IPS-18c (cell line): ENCODE data around the gene MYH7.
"Not testable (repeated sequence)": the region's sequence is repeated elsewhere in the genome, so short reads cannot be mapped to it uniquely, and the experiment has no call there.

Experiments used
- H3K4me3 ChIP-seq: 2 replicates; pipeline ENCODE4 v1.7.0; 2013; ENCODE audit warnings: low read depth, mild to moderate bottlenecking, low read length, moderate library complexity; ENCODE audit not compliant: insufficient read depth
- H3K9me3 ChIP-seq: one replicate; pipeline ENCODE4 v1.6.1; 2013; ENCODE audit warnings: mild to moderate bottlenecking, low read length, moderate library complexity; ENCODE audit not compliant: control insufficient read depth, insufficient read depth

MYH7 gene

DNA sequence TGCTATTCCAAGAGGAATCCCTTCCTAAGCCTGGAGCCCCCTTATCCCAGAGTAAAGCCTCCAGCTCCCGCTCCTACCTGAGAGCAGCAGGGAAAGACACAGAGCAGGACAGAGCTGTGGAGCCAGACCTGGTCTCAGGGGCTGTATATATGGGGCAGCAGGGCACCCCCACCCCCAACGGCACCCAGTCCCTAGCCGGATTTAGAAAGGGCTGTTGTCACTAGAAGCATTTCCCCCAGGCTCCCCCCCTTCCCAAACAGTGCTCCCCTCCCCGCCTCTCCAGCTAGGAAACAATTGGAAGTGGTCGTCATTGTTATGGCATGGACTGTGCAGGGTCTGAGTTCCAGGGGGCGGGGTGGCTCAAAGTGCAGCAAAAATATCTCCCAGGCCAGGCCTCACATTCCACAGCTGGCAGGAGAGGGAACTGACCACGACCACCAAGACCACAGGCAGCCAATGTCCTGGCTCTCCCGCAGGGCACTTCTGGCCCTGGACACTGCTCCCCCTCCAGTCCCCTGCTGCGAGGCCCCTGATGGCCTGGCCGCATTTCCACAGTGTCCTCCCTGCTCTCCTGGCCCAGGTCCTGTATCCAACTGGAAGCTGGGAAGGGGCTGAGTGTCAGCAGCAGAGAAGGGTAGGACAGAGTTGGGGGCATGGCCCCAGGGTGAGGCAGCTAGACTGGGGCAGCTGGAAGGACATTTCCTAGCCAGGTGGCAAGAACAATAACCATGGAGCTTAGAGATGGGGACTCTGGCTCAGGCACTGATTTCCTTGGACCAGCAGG is at the start of gene MYH7:
Gene MYH7 (minus strand): TSS at position 118 of the 784 bp plus-strand sequence. CDS start 1,928 bp downstream, outside the sequence.
- H3K9me3 ChIP-seq: no peaks in the 10 kb centered on the region
- no peak within 1 kb of the TSS for H3K4me3 ChIP-seq

DNA sequence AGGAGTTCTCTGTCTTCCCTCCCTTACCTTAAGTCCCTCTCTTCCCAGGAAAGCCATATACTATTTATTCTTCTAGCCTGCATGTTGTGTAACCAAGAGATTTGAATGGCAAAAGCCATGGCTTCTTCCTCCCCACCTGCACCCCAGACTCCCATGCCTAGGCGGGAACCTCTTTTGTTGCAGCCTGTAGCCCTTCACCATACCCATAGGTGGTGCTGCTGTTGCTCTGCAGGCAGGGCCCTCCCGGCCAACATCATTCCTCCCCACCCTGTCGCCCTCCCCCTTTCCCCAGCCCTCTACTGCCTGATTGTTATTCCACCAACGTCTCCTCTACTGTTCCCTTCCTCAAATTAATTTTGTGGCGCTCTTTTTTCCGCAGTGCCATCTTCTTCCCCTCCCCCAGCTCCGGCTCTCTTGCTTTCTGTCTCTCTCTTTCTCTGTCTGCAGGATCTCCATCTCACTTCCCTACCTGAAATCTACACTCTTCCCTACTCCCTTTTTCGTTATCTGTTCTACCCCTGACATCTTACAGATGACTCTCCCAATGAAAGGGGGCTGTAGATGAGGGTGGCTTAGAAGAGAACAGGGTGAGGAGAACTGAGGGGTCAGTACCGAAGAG is 47.9 kb upstream of the MYH7 start:
- H3K9me3 ChIP-seq: no peaks in the 10 kb centered on the region
- H3K4me3 ChIP-seq: no peak overlapping the region

GRCh38 chr14:23482823-23483148 is 47.3 kb upstream of the MYH7 start:
- no peaks in the 10 kb centered on the region for H3K9me3 ChIP-seq

DNA sequence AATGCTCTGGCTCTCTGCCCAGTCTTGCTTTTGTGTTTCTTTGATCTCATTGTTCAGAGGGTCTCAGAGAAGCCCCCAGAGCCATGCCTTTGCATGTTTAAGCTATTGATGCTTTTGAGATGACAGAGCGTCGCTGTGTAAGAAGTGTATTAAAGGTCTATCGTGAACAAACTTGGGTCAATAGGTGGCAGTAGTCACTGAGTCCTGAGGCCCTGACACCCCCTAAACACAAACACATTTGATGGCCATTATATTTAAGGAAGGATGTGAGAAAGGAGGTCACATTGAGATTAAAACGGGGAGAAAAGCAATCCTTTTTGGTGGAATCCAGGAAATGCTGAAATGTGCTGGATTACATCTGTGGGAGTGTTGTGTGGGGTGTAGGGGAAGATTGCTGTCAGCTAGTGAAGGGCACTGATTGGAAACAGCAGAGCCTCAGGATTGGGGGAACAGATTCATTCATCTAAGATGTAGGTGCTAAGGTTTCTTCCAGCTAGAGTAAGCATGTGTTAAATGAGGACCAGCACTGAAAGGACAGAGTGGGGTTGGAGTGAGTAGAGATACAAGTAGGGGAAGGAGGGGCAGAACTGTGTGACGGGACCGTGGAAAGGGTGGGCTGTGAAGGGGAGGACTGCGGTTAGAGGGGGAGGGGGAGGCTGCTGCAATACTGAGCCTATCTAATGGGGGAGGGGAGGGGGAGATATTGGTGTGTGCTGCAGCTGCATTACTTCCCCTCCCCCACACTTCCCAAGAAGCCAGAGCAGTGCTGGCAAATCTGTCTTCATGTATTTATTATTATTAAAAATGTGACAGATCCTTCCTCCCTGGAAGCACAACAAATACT is 46.7 kb upstream of the MYH7 start:
- H3K4me3 ChIP-seq: no peak overlapping the region

More at GRCh38 chr14:23482823-23483148, 47.3 kb upstream of the MYH7 start:
- no peak overlapping the region for H3K4me3 ChIP-seq

GRCh38 chr14:23481362-23481970 is 46.0 kb upstream of the MYH7 start:
- H3K9me3 ChIP-seq: no peaks in the 10 kb centered on the region
- no peak overlapping the region for H3K4me3 ChIP-seq

More for the DNA sequence above, 46.7 kb upstream of the MYH7 start:
- no peaks in the 10 kb centered on the region for H3K9me3 ChIP-seq

- H3K4me3 ChIP-seq: no peak overlapping the region
- H3K9me3 ChIP-seq: no peaks in the 10 kb centered on the region
Observed at GRCh38 chr14:23478109-23478759, 42.8 kb upstream of the MYH7 start.

GRCh38 chr14:23470947-23471346 is 35.5 kb upstream of the MYH7 start:
- H3K4me3 ChIP-seq: no peak overlapping the region
- no peaks in the 10 kb centered on the region for H3K9me3 ChIP-seq

- Histone ChIP-seq H3K9me3 (no peaks in the 10 kb centered on the region), H3K4me3 (peak overlapping the region; percentile 98)
Observed at GRCh38 chr14:23469906-23470403, 34.5 kb upstream of the MYH7 start.

DNA sequence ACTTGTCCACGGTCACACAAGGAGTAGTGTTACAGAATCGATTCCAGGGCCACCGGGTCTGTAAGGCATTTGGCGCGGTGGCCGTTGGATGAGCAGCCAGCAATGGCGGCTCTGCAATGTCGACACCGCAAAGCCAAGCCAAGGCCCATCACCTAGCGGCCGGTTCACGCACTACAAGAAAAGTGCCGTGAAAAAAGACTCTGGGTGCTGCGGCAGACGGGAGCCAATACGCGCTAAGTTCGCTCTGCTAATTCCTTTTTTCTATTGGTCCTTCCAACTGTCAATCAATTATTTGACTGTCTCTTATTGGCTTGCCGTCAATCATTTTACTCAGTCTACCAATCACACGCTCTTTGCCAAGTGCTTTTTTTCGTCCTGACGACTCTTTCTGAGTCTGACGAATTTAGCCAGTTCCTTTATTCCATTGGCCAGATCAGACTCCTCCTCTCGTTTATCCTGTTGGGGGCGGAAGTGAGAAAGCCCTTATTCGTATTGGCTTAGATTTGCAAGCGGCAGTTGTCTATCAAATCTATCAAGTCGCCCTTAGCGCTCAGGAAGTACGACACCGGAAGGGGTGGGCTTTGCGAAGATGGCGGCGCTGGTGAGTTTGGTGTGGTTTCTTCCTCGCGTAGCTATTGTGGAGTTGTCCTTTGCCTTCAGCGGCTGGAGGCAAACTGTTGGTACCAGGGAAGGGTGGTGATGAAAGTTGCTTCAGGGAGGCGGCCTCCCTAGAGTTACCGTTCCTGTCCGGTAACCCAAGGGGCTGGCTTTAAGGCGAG is 33.9 kb upstream of the MYH7 start, which contains the start of gene NGDN:
Gene NGDN (plus strand): TSS at position 577 of the 779 bp plus-strand sequence. CDS start 13 bp downstream, at position 590.
- Histone ChIP-seq H3K4me3 (peak within 1 kb of the TSS; percentile 98), H3K9me3 (no peaks in the 10 kb centered on the region)

- H3K4me3 ChIP-seq: peak overlapping the region; percentile 37; the same call in 1 of the 2 replicates
Observed at GRCh38 chr14:23468704-23469126, 33.3 kb upstream of the MYH7 start.

DNA sequence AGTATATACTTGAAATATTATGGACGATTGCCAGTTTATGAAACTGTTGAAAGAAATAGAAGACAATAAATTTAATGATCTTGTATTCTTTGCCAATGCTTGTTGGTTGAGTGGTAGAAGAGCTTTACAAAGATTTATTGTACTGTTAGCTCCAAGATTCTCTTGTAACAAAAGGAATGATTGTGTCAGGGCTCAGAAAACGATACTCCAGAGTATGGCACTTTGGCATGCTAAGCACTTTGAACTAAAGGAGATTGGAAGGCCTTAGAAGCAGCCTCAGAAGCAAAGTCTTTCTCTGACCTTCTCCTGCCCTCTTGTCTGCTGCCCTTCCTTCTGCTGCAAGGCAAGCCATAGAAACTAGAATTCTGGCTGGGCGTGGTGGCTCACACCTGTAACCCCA is 29.8 kb upstream of the MYH7 start:
- Histone ChIP-seq H3K4me3 (no peak overlapping the region), H3K9me3 (no peaks in the 10 kb centered on the region)

More at GRCh38 chr14:23468704-23469126, 33.3 kb upstream of the MYH7 start:
- no peaks in the 10 kb centered on the region for H3K9me3 ChIP-seq

DNA sequence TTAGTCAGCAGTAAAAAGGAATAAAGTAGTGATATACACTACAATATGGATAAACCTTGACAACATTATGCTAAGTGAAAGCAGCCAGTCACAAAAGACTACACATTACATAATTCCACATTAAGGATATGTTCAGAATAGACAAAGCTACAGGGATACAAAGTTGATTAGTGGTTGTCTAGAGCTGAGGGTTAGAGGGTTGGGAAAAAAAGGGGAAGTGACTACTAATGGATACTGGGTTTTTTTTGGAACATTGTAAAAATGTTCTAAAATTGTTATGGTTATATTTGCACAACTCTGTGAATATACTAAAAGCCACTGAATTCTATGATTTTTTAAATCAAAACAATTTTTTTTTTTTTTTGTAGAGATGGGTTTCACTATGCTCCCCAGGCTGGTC is 29.2 kb upstream of the MYH7 start:
- Histone ChIP-seq H3K9me3 (no peaks in the 10 kb centered on the region), H3K4me3 (no peak overlapping the region)

- no peaks in the 10 kb centered on the region for H3K9me3 ChIP-seq
- no peak overlapping the region for H3K4me3 ChIP-seq
Observed at GRCh38 chr14:23460960-23461359, 25.5 kb upstream of the MYH7 start.

DNA sequence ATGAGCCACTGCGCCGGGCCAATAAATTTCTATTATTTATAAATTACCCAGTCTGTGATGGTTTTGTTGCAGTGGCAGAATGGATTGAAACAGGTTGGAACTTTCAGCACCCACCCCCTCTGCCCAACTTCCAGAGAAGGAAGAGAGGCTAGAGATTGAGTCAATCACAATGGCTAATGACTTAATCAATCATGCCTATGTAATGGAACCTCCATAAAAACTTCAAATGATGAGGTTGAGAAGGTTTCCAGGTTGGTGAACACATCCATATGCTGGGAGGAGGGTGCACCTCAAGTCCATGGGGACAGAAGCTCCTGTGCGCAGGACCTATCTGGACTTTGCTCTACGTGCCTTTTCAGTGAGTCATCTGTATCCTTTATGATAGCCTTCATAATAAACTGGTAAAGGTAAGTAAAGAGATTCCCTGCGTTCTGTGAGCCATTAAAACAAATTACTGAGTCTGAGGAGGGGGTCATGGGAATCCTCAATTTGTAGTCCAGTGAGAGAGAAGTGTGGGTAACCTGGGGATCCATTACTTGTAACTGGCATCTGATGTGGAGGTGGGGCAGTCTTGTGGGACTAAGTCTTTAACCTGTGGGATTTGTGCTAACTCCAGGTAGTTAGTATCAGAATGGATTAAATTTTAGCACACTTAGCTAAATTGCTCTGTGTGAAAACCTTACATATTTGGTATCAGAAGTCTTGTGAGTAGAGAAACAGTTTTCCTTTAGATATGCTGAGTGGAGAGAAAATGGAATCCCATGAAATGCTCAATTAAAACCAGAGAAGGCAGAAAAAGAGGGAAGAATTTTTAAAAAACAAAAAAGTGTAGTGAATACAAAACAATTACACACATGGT is 22.4 kb upstream of the MYH7 start:
- H3K4me3 ChIP-seq: no peak overlapping the region
- H3K9me3 ChIP-seq: no peaks in the 10 kb centered on the region

DNA sequence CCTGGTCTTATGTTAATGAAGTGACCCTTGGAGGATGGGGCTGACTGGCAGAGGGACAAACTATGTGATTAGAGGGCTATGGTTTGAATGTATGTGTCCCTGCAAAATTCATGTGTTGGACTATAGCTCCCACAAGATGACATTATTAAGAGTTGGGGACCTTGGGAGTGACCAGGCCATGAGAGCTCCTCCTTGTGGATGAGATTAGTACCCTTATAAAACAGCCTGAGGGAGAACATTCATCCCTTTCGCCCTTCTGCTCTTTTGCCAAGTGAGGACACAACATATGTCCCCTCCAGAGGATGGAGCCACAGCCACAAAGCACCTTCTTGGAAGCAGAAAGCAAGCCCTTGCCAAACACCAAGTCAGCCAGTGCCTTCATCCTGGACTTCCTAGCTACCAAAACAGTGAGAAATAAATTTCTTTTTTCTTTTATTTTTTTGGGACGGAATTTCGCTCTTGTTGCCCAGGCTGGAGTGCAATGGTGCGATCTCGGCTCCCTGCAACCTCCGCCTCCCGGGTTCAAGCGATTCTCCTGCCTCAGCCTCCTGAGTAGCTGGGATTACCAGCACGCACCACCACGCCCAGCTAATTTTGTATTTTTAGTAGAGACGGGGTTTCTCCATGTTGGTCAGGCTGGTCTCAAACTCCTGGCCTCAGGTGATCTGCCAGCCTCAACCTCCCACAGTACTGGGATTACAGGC is 21.6 kb upstream of the MYH7 start:
- H3K4me3 ChIP-seq, H3K9me3 ChIP-seq: not testable (repeated sequence)
